Motor neuron (in vitro differentiated cells): ENCODE results near the gene MOB2. TPM values are rescaled to one million over a fixed set of nuclear protein-coding genes. Genes with fewer than 3 reads are reported as not detected.

Experiments
- ATAC-seq, 8 experiments: fragments of 200-7000 bp; cut with Tn5 transposase; replicated peaks in 6 of 8; 2 replicates each; pipeline ENCODE4 v1.8.0; 2021; ENCODE audit warnings: mild to moderate bottlenecking in 8 of 8, moderate library complexity in 8 of 8
- H3K27ac ChIP-seq, 2 donors: fragments of 250-450 bp; sonication (Bioruptor Pico); 2 replicates each; pipeline ENCODE4 v1.9.0; 2021; ENCODE audit warnings: antibody characterized with exemption in 2 of 2, mild to moderate bottlenecking in 2 of 2, moderate library complexity in 1 of 2
- H3K4me1 ChIP-seq, 2 donors: fragments of 250-450 bp; sonication (Bioruptor Pico); replicated peaks in 1 of 2; 2 replicates each; pipeline ENCODE4 v1.6.1; 2021; ENCODE audit warnings: antibody characterized with exemption in 2 of 2, mild to moderate bottlenecking in 2 of 2, moderate library complexity in 1 of 2
- H3K4me3 ChIP-seq, 5 donors: fragments of 250-450 bp; sonication (Bioruptor Pico); 2 replicates each; pipeline ENCODE4 v1.9.0; 2021; ENCODE audit warnings: antibody characterized with exemption in 5 of 5, mild to moderate bottlenecking in 5 of 5, moderate library complexity in 4 of 5
- WGBS, 10 experiments: fragments of 450-650 bp; shearing (Covaris generic); methylation state at CpG; one replicate each; pipeline ENCODE4 v1.0.0; 2022; 5-methylcytosine and 5-hydroxymethylcytosine counted together
- in situ Hi-C, 9 experiments: fragments of 400-800 bp; cut with MboI; loops; one replicate each; pipeline ENCODE4 v1.15.0; 2021; ENCODE audit warnings: low sequenced_read_pairs in 9 of 9, low pct_unique_long_range_greater_than_20kb in 2 of 9; ENCODE audit not compliant: unreplicated experiment in 9 of 9
- total RNA-seq, 8 experiments: library from RNA; unstranded; fragments of 300-600 nt; gene quantifications; 2 replicates each; pipeline versions ENCODE4 v1.2.3 to v1.2.4, GENCODE V29; 2022

Gene MOB2
- total RNA-seq, 8 experiments from 2014 or later = 15.5 to 43.3 (median 26.8) TPM

DNA sequence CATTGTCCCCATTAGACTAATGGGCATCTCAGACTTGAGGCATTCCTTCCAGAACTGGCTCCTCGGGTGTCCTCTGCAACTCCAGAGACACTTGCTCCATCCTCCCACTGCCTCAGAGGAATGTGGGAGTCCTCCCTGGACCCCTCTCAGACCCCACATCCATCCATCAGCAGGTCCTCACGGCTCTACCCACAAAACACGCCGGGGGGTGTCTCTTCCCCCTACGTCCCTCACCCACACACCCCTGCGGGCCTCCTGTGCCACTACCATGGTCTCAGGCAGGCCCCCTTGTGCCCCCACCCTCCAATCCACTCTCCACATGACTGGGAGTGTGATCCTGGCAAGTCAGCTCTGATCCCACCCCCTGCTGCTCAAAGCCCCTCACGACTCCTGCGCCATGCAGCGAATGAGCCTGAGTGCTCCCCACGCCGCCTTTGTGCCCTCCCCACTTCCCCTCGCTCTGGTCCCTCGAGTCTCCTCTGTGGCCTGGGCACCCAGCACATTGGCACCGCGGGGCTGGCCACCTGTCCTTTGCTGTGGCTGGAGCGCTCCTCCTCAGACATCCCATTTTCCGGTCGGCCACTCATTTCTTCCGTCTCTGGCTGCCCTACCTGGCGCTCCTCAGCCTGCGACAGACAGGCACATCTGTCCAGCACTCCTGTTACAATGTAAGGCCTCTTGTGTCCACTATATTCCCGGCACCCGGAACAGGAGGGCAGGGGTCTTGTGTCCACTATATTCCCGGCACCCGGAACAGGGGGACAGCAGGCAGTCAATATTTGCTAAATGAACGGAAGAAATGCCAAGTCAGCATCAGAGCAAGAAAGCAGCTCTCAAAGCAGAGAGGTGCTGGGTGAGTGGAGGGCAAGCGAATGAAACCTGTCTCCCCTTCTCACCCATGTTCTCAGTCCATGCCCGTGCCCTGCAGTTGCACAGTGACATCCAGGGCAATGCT, 14.2 kb upstream of the MOB2 start:
- Histone ChIP-seq H3K27ac (no peak overlapping the region), H3K4me3 (no peak overlapping the region), H3K4me1 (peaks cover 27 to 34% of the 10 kb centered on the region in 2 donors)
- 80 to 95% (median 89%) methylated on average over 1 to 15 of the region's 28 CpGs; no CpG with 5 or more reads in 6 of the 10 experiments for WGBS, 10 experiments
- in situ Hi-C loops = loop anchor here in 5 of 9 experiments (25.0 kb wide), 3 partner anchors 188 to 288 kb away; partner anchors contain the start of genes MUC5B (in 4 of the 5) and TOLLIP (in 1 of the 5)
- no peak for ATAC-seq

GRCh38 chr11:1499899-1500298, 13.3 kb upstream of the MOB2 start:
- in situ Hi-C loops = loop anchor here in 5 of 9 experiments (25.0 kb wide), 3 partner anchors 188 to 288 kb away; partner anchors contain the start of genes MUC5B (in 4 of the 5) and TOLLIP (in 1 of the 5)
- Histone ChIP-seq H3K4me1 (peaks cover 27 to 34% of the 10 kb centered on the region in 2 donors), H3K4me3 (no peak overlapping the region), H3K27ac (no peak overlapping the region)
- no peak for ATAC-seq
- 90 to 100% (median 95%) methylated on average over 3 to 11 of the region's 14 CpGs; no CpG with 5 or more reads in 4 of the 10 experiments for WGBS, 10 experiments

- Histone ChIP-seq H3K27ac (no peak overlapping the region), H3K4me1 (peaks cover 25 to 31% of the 10 kb centered on the region in 2 donors), H3K4me3 (no peak overlapping the region)
- 83 to 94% (median 90%) methylated on average over 2 to 13 of the region's 28 CpGs; no CpG with 5 or more reads in 3 of the 10 experiments for WGBS, 10 experiments
- in situ Hi-C loops = no loop called here
- no peak for ATAC-seq
Measured at GRCh38 chr11:1499261-1499890, 12.8 kb upstream of the MOB2 start.

DNA sequence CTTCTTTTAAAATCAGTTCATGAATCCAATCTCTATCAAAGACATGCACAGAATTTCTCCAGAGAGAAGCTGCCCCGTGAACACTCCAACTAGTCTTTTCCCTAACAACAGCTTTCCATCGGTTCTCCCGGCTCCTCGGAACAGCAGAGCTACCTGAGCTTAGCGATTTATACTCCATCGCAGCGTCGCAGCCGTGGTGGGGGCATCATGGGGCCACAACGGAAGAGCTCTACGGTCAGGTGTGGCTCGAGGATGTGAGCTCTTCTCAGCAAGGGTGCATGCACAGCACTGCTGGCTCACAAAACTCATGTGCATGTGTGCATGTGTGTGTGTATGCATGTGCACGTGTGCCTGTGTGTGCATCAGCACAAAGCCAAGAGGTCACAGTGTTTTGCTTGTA, 11.7 kb upstream of the MOB2 start:
- in situ Hi-C loops = no loop called here
- no peak overlapping the region for H3K4me3 ChIP-seq
- 83 to 100% (median 98%) methylated on average over 1 to 11 of the region's 13 CpGs; no CpG with 5 or more reads in 2 of the 10 experiments for WGBS, 10 experiments
- H3K4me1 ChIP-seq = peaks cover 16 to 20% of the 10 kb centered on the region in 2 donors
- ATAC-seq = no peak
- H3K27ac ChIP-seq = no peak overlapping the region

DNA sequence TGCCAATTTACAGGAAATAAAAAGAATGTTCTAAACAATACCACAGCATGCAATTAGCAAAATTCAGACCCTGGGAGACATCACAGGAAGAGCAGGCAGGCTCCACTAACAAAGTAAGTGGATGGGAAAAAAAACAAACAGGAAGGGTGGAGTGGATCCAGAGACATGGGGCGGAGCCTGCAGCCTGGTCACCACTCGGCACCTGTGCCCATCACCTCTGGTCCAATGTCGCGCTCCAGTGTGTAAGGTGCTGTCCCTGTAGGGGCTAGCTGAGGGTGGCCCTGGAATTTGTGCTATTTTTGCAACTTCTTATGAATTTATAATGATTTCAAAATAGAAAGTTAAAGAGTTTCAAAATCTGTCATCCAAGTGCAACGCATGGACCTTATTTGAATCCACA, 11.0 kb upstream of the MOB2 start:
- peak in 3 of 8 experiments; percentile 12 to 20 (median 17) for ATAC-seq
- peaks cover 12 to 17% of the 10 kb centered on the region in 2 donors for H3K4me1 ChIP-seq
- 82 to 100% (median 88%) methylated on average over 1 to 5 of the region's 5 CpGs; no CpG with 5 or more reads in 2 of the 10 experiments for whole genome bisulfite sequencing, 10 experiments
- in situ Hi-C loops = no loop called here
- no peak overlapping the region for H3K4me3 ChIP-seq
- H3K27ac ChIP-seq = no peak overlapping the region

DNA sequence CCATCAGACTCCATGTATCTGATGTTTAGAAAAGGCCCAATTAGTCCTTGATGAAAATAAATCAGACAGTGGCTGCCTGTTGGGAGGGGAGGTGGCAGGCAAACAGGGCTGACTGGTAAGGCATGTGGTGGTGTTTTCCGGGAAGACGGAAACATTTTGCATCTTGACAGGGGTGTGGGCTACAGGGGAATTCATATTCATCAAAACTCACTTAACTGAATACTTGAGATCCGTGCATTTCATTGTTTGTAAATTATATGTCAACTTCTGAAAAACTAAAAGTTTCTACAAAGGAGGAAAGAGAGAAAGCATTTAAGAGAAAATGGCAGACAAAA, 10.1 kb upstream of the MOB2 start:
- Histone ChIP-seq H3K4me1 (peaks cover 4 to 9% of the 10 kb centered on the region in 2 donors), H3K4me3 (no peak overlapping the region), H3K27ac (no peak overlapping the region)
- in situ Hi-C loops = no loop called here
- WGBS, 10 experiments = 0 to 100% (median 68%) methylated on average over 1 to 3 of the region's 3 CpGs; no CpG with 5 or more reads in 2 of the 10 experiments
- ATAC-seq = peak in 3 of 8 experiments; percentile 82 to 90 (median 89)

DNA sequence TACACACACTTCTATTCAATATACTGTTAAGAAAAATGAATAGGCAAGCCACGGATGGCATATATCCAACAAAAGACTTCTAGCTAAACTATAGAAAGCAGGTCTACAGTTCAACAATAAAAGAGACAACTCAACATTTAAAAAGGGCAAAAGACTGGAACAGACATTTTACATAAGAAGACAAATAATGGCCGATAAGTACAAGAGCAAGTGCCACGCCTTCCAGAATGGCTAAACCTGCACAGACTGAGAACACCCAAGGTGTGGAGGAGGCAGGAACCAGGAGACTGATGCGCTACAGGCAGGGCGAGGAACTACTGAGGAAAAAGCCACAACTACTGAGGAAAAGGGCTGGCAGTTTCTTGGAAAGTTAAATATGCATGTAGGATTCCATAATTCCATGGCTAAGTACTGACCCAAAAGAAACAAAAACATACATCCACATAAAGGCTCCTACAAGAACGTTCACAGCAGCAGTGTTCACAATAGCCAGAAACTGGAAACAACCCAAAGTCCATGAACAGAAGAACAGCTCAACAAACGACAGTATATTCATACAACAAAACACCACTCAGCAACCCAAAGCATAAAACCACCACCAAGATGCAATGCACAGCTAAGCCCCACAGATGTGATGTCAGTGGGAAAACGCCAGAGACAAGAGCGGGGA, 9.6 kb upstream of the MOB2 start:
- no peak overlapping the region for H3K27ac ChIP-seq
- 17 to 94% (median 78%) methylated on average over 1 to 7 of the region's 9 CpGs; no CpG with 5 or more reads in 1 of the 10 experiments for WGBS, 10 experiments
- peak in 3 of 8 experiments; percentile 33 to 53 (median 52) for ATAC-seq
- in situ Hi-C loops = no loop called here
- H3K4me3 ChIP-seq = no peak overlapping the region
- H3K4me1 ChIP-seq = peaks cover under 1 to 4% of the 10 kb centered on the region in 2 donors

- Histone ChIP-seq H3K4me3 (no peak overlapping the region), H3K27ac (no peak overlapping the region), H3K4me1 (no peaks in the 10 kb centered on the region)
- WGBS, 10 experiments = 57 to 100% (median 76%) methylated on average over 1 to 3 of the region's 3 CpGs; no CpG with 5 or more reads in 1 of the 10 experiments
- no peak for ATAC-seq
- in situ Hi-C loops = no loop called here
Measured at GRCh38 chr11:1494650-1495049, 8.1 kb upstream of the MOB2 start.

DNA sequence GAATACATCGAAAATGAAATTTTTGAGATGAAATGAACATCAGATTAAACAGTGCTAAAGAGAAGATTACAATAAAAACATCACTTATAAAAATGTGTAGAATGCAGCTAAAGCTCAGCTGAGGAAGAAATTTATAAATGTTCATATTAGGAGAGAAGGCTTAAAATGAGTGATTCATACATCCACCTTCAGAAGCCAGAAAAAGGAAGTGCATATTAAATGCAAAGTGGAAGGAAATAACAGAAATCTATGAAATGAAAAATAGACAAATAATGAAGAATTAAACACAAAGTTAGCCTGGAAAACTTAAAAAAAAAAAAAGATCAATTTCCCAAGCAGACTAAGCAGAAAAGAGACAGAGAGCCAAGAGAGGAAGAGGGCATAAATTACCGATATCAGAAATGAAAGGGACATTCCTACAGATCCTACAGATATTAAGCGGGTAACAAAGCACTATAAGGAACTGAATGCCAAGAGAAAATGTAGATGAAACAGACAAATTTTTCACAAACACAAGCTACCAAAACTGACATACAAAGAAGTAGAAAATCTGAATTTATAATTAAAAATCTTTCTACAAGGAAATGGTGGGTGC, 7.2 kb upstream of the MOB2 start:
- no peak for ATAC-seq
- no peak overlapping the region for H3K27ac ChIP-seq
- in situ Hi-C loops = no loop called here
- 70 to 98% (median 89%) methylated on average over 2 to 3 of the region's 3 CpGs for whole genome bisulfite sequencing, 10 experiments
- no peak overlapping the region for H3K4me3 ChIP-seq
- no peaks in the 10 kb centered on the region for H3K4me1 ChIP-seq

DNA sequence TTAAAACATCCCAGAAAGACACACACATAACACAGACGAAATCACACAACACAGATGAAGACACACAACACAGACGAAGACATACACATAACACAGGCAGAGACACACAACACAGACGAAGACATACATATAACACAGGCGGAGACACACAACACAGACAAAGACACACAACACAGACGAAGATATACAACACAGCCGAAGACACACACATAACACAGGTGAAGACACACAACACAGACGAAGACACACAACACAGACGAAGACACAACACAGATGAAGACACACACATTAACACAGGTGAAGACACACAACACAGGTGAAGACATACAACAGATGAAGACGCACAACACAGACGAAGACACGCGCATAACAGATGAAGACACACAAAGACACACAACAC, 4.8 kb upstream of the MOB2 start:
- WGBS, 10 experiments = 75 to 97% (median 91%) methylated on average over 2 to 10 of the region's 12 CpGs; no CpG with 5 or more reads in 2 of the 10 experiments
- H3K27ac ChIP-seq = no peak overlapping the region
- H3K4me3 ChIP-seq = no peak overlapping the region
- in situ Hi-C loops = no loop called here
- ATAC-seq = no peak
- H3K4me1 ChIP-seq = peaks cover 0 to 5% of the 10 kb centered on the region in 2 donors

DNA sequence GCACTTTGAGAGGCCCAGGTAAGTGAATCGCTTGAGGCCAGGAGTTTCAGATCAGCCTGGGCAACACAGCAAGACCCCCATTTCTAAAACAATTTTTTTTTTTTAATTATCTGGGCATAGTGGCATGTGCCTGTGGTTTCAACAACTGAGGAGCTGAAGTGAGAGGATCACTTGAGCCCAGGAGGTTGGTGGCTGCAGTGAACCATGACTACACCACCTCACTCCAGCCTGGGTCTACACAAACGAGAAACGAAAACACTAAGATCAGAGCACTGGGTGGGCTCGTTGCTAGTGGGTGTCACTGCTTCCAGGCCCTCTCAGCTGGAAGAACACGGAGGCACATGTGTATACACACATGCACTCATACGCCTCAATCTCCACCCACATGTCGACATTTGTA, 4.1 kb upstream of the MOB2 start:
- in situ Hi-C loops = no loop called here
- Histone ChIP-seq H3K27ac (no peak overlapping the region), H3K4me1 (peaks cover 0 to 5% of the 10 kb centered on the region in 2 donors), H3K4me3 (no peak overlapping the region)
- WGBS, 10 experiments = 67 to 100% (median 91%) methylated on average over 1 to 6 of the region's 7 CpGs; no CpG with 5 or more reads in 4 of the 10 experiments
- no peak for ATAC-seq

GRCh38 chr11:1488575-1489180, 2.1 kb upstream of the MOB2 start:
- no peak overlapping the region for H3K27ac ChIP-seq
- no peak for ATAC-seq
- H3K4me3 ChIP-seq = no peak overlapping the region
- H3K4me1 ChIP-seq = peaks cover 0 to 5% of the 10 kb centered on the region in 2 donors
- WGBS, 10 experiments = no CpG with 5 or more reads among the region's 20 CpGs
- in situ Hi-C loops = no loop called here
